ENCODE measurements around the gene WDR45.

Gene WDR45

GRCh38 chrX:49116076-49116475 is 36.4 kb upstream of the WDR45 start:
- Histone ChIP-seq H3K9me3 (ENCODE audit: insufficient read depth, low read length) (no peaks in the 10 kb centered on the region), H3K4me3 (ENCODE audit: insufficient read length, low read depth) (no peak overlapping the region), H3K9ac (ENCODE audit: insufficient read length, low read depth) (no peak overlapping the region), H3K4me1 (ENCODE audit: insufficient read depth, insufficient read length) (no peaks in the 10 kb centered on the region), H3K36me3 (ENCODE audit: insufficient read depth, insufficient read length, low read length) (peaks cover 75% of the 10 kb centered on the region), H3K27me3 (ENCODE audit: insufficient read depth, insufficient read length) (no peaks in the 10 kb centered on the region)
- no peak for DNase-seq (ENCODE audit: low read depth, low spot score)
- TF ChIP-seq SUZ12 (IDR thresholded peaks at IDR 0.05; ENCODE audit: extremely low read depth, insufficient read depth, insufficient read length) (no peak), YY1 (IDR thresholded peaks at IDR 0.05; ENCODE audit: insufficient read depth, insufficient read length) (no peak), ZNF274 (IDR thresholded peaks at IDR 0.05; ENCODE audit: low read depth, low read length) (no peak)

- DNase-seq (ENCODE audit: low read depth, low spot score), result no peak
- H3K27me3 ChIP-seq (ENCODE audit: insufficient read depth, insufficient read length), result no peaks in the 10 kb centered on the region
- peaks cover 60% of the 10 kb centered on the region for H3K36me3 ChIP-seq (ENCODE audit: insufficient read depth, insufficient read length, low read length)
- H3K4me1 ChIP-seq (ENCODE audit: insufficient read depth, insufficient read length), result no peaks in the 10 kb centered on the region
- TF ChIP-seq YY1 (IDR thresholded peaks at IDR 0.05; ENCODE audit: insufficient read depth, insufficient read length), result no peak
- H3K9ac ChIP-seq (ENCODE audit: insufficient read length, low read depth), result no peak overlapping the region
- no peaks in the 10 kb centered on the region for H3K9me3 ChIP-seq (ENCODE audit: insufficient read depth, low read length)
- H3K4me3 ChIP-seq (ENCODE audit: insufficient read length, low read depth), result no peak overlapping the region
These were observed 32.1 kb upstream of the WDR45 start for GRCh38 chrX:49111791-49112190.

DNA sequence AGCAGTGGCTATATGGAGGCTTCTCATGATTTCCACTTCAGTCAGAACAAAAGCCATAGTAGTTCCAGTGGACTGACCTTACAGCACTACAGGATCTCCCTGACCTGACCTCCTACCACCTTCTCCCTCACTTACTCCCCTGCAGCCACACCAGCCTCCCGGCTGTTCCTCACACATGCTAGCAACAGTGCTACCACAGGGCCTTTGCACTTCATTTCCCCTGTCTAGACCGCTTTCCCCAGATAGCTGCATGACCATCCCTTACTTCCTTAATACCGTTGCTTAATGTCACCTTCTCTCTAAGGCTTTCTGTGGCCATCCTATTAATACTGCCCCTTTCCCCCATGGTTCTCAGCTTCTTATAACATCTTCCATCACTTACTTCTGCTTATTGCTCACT is 30.7 kb upstream of the WDR45 start:
- H3K9me3 ChIP-seq (ENCODE audit: insufficient read depth, low read length), result no peaks in the 10 kb centered on the region
- no peak overlapping the region for H3K9ac ChIP-seq (ENCODE audit: insufficient read length, low read depth)
- H3K27me3 ChIP-seq (ENCODE audit: insufficient read depth, insufficient read length), result no peaks in the 10 kb centered on the region
- peaks cover 57% of the 10 kb centered on the region for H3K36me3 ChIP-seq (ENCODE audit: insufficient read depth, insufficient read length, low read length)
- DNase-seq (ENCODE audit: low read depth, low spot score), result no peak
- TF ChIP-seq YY1 (IDR thresholded peaks at IDR 0.05; ENCODE audit: insufficient read depth, insufficient read length) (no peak), SUZ12 (IDR thresholded peaks at IDR 0.05; ENCODE audit: extremely low read depth, insufficient read depth, insufficient read length) (no peak), ZNF274 (IDR thresholded peaks at IDR 0.05; ENCODE audit: low read depth, low read length) (no peak)
- no peak overlapping the region for H3K4me3 ChIP-seq (ENCODE audit: insufficient read length, low read depth)
- H3K4me1 ChIP-seq (ENCODE audit: insufficient read depth, insufficient read length), result no peaks in the 10 kb centered on the region

DNA sequence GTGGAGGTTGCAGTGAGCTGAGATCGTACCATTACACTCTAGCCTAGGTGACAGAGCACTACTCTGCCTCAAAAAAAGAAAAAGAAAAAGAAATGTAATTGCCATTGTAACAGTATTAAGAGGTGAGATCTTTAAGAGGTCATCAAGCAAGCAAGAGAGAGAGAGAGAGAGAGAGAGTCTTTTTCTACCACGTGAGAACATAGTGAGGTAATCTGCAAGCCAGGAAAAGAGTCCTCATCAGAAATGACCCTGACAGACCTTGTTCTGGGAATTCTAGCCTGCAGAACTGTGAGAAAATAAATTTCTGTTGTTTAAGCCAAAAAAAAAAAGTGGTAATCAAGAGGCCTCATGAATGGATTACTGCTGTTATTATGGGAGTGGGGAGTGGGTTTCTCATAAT is 29.0 kb upstream of the WDR45 start:
- Histone ChIP-seq H3K9ac (ENCODE audit: insufficient read length, low read depth) (no peak overlapping the region), H3K9me3 (ENCODE audit: insufficient read depth, low read length) (no peaks in the 10 kb centered on the region), H3K27me3 (ENCODE audit: insufficient read depth, insufficient read length) (no peaks in the 10 kb centered on the region), H3K4me1 (ENCODE audit: insufficient read depth, insufficient read length) (no peaks in the 10 kb centered on the region), H3K4me3 (ENCODE audit: insufficient read length, low read depth) (no peak overlapping the region), H3K36me3 (ENCODE audit: insufficient read depth, insufficient read length, low read length) (peaks cover 43% of the 10 kb centered on the region)
- DNase-seq (ENCODE audit: low read depth, low spot score), result no peak
- no peak for TF ChIP-seq ZNF274 (IDR thresholded peaks at IDR 0.05; ENCODE audit: low read depth, low read length)
- TF ChIP-seq SUZ12 (IDR thresholded peaks at IDR 0.05; ENCODE audit: extremely low read depth, insufficient read depth, insufficient read length), result no peak
- no peak for TF ChIP-seq YY1 (IDR thresholded peaks at IDR 0.05; ENCODE audit: insufficient read depth, insufficient read length)

- Histone ChIP-seq H3K9ac (ENCODE audit: insufficient read length, low read depth) (no peak overlapping the region), H3K27me3 (ENCODE audit: insufficient read depth, insufficient read length) (no peaks in the 10 kb centered on the region), H3K4me1 (ENCODE audit: insufficient read depth, insufficient read length) (no peaks in the 10 kb centered on the region), H3K36me3 (ENCODE audit: insufficient read depth, insufficient read length, low read length) (peaks cover 30% of the 10 kb centered on the region), H3K9me3 (ENCODE audit: insufficient read depth, low read length) (no peaks in the 10 kb centered on the region), H3K4me3 (ENCODE audit: insufficient read length, low read depth) (no peak overlapping the region)
- no peak for DNase-seq (ENCODE audit: low read depth, low spot score)
- TF ChIP-seq SUZ12 (IDR thresholded peaks at IDR 0.05; ENCODE audit: extremely low read depth, insufficient read depth, insufficient read length) (no peak), ZNF274 (IDR thresholded peaks at IDR 0.05; ENCODE audit: low read depth, low read length) (no peak), YY1 (IDR thresholded peaks at IDR 0.05; ENCODE audit: insufficient read depth, insufficient read length) (no peak)
These were observed 27.2 kb upstream of the WDR45 start for GRCh38 chrX:49106930-49107329.

DNA sequence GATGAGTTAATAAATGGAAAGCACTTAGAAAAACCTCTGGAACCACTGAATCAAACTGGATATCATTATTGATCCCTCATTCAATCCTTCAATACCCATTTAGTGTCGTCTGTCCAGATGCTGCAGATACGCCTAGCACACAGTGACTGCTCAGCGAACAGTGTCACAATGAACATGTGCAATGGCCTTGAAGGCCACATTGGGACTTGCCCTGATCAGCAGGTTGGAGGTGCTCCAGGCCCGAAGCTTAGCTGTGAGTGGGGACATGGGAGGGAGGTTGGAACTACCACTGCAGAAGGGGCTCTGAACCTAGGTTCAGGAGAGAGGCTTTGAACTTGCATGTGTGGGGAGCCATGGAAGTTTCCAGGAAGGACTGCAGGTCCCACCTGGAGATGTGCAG is 26.6 kb upstream of the WDR45 start:
- H3K4me1 ChIP-seq (ENCODE audit: insufficient read depth, insufficient read length), result no peaks in the 10 kb centered on the region
- peaks cover 26% of the 10 kb centered on the region for H3K36me3 ChIP-seq (ENCODE audit: insufficient read depth, insufficient read length, low read length)
- H3K9me3 ChIP-seq (ENCODE audit: insufficient read depth, low read length), result no peaks in the 10 kb centered on the region
- TF ChIP-seq SUZ12 (IDR thresholded peaks at IDR 0.05; ENCODE audit: extremely low read depth, insufficient read depth, insufficient read length), result no peak
- TF ChIP-seq YY1 (IDR thresholded peaks at IDR 0.05; ENCODE audit: insufficient read depth, insufficient read length), result no peak
- TF ChIP-seq ZNF274 (IDR thresholded peaks at IDR 0.05; ENCODE audit: low read depth, low read length), result no peak
- H3K27me3 ChIP-seq (ENCODE audit: insufficient read depth, insufficient read length), result no peaks in the 10 kb centered on the region
- no peak overlapping the region for H3K4me3 ChIP-seq (ENCODE audit: insufficient read length, low read depth)
- no peak overlapping the region for H3K9ac ChIP-seq (ENCODE audit: insufficient read length, low read depth)
- no peak for DNase-seq (ENCODE audit: low read depth, low spot score)

GRCh38 chrX:49103637-49104036 is 23.9 kb upstream of the WDR45 start:
- Histone ChIP-seq H3K4me3 (ENCODE audit: insufficient read length, low read depth) (no peak overlapping the region), H3K9ac (ENCODE audit: insufficient read length, low read depth) (no peak overlapping the region), H3K9me3 (ENCODE audit: insufficient read depth, low read length) (no peaks in the 10 kb centered on the region), H3K36me3 (ENCODE audit: insufficient read depth, insufficient read length, low read length) (peaks cover 16% of the 10 kb centered on the region), H3K27me3 (ENCODE audit: insufficient read depth, insufficient read length) (no peaks in the 10 kb centered on the region), H3K4me1 (ENCODE audit: insufficient read depth, insufficient read length) (no peaks in the 10 kb centered on the region)
- TF ChIP-seq YY1 (IDR thresholded peaks at IDR 0.05; ENCODE audit: insufficient read depth, insufficient read length) (no peak), SUZ12 (IDR thresholded peaks at IDR 0.05; ENCODE audit: extremely low read depth, insufficient read depth, insufficient read length) (no peak), ZNF274 (IDR thresholded peaks at IDR 0.05; ENCODE audit: low read depth, low read length) (no peak)
- no peak for DNase-seq (ENCODE audit: low read depth, low spot score)

DNA sequence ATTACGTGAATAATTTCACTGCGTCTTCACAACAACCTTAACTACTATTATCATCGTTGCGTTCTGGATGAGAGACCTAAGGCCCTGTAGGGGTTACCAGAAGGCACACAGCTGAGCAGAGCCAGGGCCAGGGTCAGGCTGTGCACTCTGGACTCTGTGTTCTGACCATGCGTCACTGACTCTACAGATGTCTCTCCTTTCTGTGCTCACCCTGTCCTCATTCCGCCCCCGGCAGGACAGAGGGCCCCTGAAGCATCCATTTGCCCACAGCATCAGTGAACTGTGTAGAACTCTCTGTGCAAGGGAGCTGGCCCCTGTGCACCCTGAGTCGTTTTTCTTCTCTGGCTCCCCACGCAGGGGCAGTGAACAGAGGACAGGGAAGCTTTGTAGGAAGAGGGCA is 22.5 kb upstream of the WDR45 start:
- DNase-seq (ENCODE audit: low read depth, low spot score), result no peak
- TF ChIP-seq YY1 (IDR thresholded peaks at IDR 0.05; ENCODE audit: insufficient read depth, insufficient read length) (no peak), SUZ12 (IDR thresholded peaks at IDR 0.05; ENCODE audit: extremely low read depth, insufficient read depth, insufficient read length) (no peak), ZNF274 (IDR thresholded peaks at IDR 0.05; ENCODE audit: low read depth, low read length) (no peak)
- Histone ChIP-seq H3K9ac (ENCODE audit: insufficient read length, low read depth) (peak overlapping the region; percentile 87), H3K36me3 (ENCODE audit: insufficient read depth, insufficient read length, low read length) (peaks cover 16% of the 10 kb centered on the region), H3K4me1 (ENCODE audit: insufficient read depth, insufficient read length) (no peaks in the 10 kb centered on the region), H3K27me3 (ENCODE audit: insufficient read depth, insufficient read length) (no peaks in the 10 kb centered on the region), H3K4me3 (ENCODE audit: insufficient read length, low read depth) (no peak overlapping the region), H3K9me3 (ENCODE audit: insufficient read depth, low read length) (no peaks in the 10 kb centered on the region)
